AG04450 (cell line): Measurements from ENCODE around the gene MB. TPM values are rescaled to one million over a fixed set of nuclear protein-coding genes. Genes with fewer than 3 reads are reported as not detected.

Experiments used
- CTCF ChIA-PET: fragments of 300-600, 350-600 bp; formaldehyde crosslinking; extraction: SDS; loops from one replicate; lab custom pipeline; 2022; ENCODE audit warnings: antibody characterized with exemption, inconsistent platforms; lab: Charles Lee
- POLR2A ChIA-PET: fragments of 350-600 bp; formaldehyde crosslinking; extraction: SDS; loops from one replicate; lab custom pipeline; 2021; ENCODE audit warnings: antibody characterized with exemption, inconsistent platforms; lab: Yijun Ruan, JAX
- DNase-seq: peaks from one replicate; pipeline ENCODE4 v3.0.0-alpha.2; 2011; ENCODE audit warnings: low read depth, low spot score
- H3K27ac ChIP-seq: one replicate; pipeline ENCODE4 v1.5.1; 2012; ENCODE audit warnings: low read depth, low read length, control low read depth
- H3K27me3 ChIP-seq: one replicate; pipeline ENCODE4 v1.6.0; 2012; ENCODE audit warnings: low read length; ENCODE audit not compliant: control insufficient read depth, insufficient read depth
- H3K4me3 ChIP-seq: 2 replicates; pipeline ENCODE4 v1.5.1; 2011; ENCODE audit warnings: mild to moderate bottlenecking, low read depth, low read length, control low read depth
- H3K9me3 ChIP-seq: 2 replicates; pipeline ENCODE4 v1.5.1; 2012; ENCODE audit warnings: low read length; ENCODE audit not compliant: control insufficient read depth, insufficient read depth
- polyA plus RNA-seq: library from polyadenylated mRNA; depleted of rRNA; stranded (reverse); fragments of >200 nt; gene quantifications from 2 replicates; pipeline ENCODE4 v1.2.3, GENCODE V29; 2011
- TF ChIP-seq, protein P1 (sequence below): IDR thresholded peaks from 2 replicates; pipeline ENCODE4 v1.5.1; 2011; ENCODE audit warnings: low read depth, low read length, control low read depth, inconsistent platforms

Gene MB
- polyA plus RNA-seq, 1 experiment: not detected

DNA sequence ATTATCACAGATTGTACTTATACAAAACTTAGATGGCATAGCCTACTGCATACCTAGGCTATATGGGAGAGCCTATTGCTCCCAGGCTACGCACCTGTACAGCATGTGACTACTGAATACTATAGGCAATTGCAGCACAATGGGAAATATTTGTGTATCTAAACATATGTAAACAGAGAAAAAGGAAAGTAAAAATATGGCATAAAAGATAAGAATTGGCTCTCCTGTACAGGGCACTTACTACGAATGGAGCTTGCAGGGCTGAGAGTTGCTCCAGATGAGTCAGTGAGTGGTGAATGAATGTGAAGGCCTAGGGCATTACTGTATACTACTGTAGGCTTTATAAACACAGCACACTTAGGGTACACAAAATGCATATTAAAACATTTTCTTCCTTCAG is 44.3 kb upstream of the MB start:
- Histone ChIP-seq H3K27me3 (no peaks in the 10 kb centered on the region), H3K27ac (no peak overlapping the region), H3K4me3 (no peak overlapping the region), H3K9me3 (peaks cover 18% of the 10 kb centered on the region)
- peak; percentile 46 for DNase-seq
- POLR2A ChIA-PET: no interaction called here
- CTCF ChIA-PET: interaction anchor here (0.7 kb wide), 1 partner anchor 17 kb away, joined by 3 read pairs; no protein-coding TSS in a partner anchor
- TF ChIP-seq, protein P1, sequence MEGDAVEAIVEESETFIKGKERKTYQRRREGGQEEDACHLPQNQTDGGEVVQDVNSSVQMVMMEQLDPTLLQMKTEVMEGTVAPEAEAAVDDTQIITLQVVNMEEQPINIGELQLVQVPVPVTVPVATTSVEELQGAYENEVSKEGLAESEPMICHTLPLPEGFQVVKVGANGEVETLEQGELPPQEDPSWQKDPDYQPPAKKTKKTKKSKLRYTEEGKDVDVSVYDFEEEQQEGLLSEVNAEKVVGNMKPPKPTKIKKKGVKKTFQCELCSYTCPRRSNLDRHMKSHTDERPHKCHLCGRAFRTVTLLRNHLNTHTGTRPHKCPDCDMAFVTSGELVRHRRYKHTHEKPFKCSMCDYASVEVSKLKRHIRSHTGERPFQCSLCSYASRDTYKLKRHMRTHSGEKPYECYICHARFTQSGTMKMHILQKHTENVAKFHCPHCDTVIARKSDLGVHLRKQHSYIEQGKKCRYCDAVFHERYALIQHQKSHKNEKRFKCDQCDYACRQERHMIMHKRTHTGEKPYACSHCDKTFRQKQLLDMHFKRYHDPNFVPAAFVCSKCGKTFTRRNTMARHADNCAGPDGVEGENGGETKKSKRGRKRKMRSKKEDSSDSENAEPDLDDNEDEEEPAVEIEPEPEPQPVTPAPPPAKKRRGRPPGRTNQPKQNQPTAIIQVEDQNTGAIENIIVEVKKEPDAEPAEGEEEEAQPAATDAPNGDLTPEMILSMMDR: no peak

DNA sequence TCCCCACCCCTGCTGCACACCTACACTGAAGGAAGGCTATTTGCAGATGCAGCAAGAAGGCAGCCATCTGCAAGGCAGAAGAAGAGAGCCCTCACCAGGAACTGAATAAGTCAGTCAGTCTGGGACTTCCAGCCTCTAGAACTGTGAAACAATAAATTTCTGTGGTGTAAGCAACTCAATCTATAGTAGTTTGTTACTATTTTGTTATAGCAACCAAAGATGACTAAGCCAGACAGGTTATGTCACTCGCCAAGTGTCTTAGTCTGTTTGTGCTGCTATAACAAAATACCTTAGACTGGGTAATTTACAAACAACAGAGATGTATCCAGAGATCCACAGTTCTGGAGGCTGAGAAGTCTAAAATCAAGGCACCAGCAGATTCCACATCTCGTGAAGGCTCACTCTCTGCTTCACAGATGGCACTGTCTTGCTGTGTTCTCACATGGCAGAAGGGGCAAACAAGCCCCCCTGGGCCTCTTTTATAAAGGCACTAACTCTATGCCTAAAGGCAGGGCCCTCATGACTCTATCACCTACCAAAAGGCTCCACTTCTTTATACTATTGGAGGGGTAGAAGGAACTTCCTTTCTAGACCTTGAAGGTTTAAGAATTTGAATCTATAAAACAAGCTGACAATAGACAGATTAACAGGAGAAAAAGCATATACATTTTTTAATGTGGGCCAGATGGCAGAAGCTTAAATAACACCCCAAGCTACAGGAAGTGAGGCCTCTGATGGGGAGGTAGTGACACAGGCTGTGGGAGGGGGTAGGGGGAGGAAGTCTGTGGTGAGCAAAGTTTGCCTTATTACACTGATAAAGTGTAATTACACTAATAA is 43.4 kb upstream of the MB start:
- ChIA-PET CTCF (interaction anchor here (0.6 to 0.7 kb wide), 2 partner anchors 18 to 161 kb away, joined by 3 to 7 read pairs; no protein-coding TSS in a partner anchor), POLR2A (no interaction called here)
- H3K27ac ChIP-seq: no peak overlapping the region
- DNase-seq: no peak
- peaks cover 13% of the 10 kb centered on the region for H3K9me3 ChIP-seq
- H3K27me3 ChIP-seq: no peaks in the 10 kb centered on the region
- H3K4me3 ChIP-seq: no peak overlapping the region
- TF ChIP-seq, protein P1: no peak

- no peaks in the 10 kb centered on the region for H3K27me3 ChIP-seq
- no peak overlapping the region for H3K4me3 ChIP-seq
- no peak for DNase-seq
- CTCF ChIA-PET: no interaction called here
- H3K9me3 ChIP-seq: peaks cover 11% of the 10 kb centered on the region
- no peak overlapping the region for H3K27ac ChIP-seq
- POLR2A ChIA-PET: no interaction called here
- TF ChIP-seq, protein P1: no peak
Observed at GRCh38 chr22:35657571-35658312, 40.6 kb upstream of the MB start.

DNA sequence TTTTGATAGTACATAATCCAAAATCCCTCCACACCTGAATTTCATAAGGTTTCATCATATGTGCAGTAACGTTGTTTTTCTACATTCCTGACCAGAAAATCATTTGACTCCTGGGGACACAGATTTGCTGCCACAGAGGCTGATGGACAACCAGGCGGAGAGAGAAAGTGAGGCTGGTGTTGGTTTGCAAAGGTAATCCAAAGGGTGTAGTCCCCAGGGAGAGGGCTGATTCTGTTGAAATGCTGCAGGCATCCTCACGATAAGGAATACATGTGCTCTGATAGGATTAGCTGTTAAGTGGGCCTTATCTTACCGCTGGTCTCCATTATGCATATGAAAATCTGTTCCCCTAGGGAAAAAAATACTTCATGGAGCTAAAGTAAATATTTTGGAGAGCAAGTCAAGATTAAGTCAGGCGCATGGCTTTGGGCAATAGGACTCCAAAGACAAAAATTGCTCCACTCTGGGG is 39.2 kb upstream of the MB start:
- TF ChIP-seq, protein P1: no peak
- DNase-seq: no peak
- Histone ChIP-seq H3K27ac (no peak overlapping the region), H3K27me3 (no peaks in the 10 kb centered on the region), H3K9me3 (peaks cover 11% of the 10 kb centered on the region), H3K4me3 (no peak overlapping the region)
- ChIA-PET POLR2A (no interaction called here), CTCF (interaction anchor here (1.2 kb wide), 1 partner anchor 410 kb away, joined by 6 read pairs; no protein-coding TSS in a partner anchor)
